Stimulated activated CD8-positive, alpha-beta memory T cell treated with anti-CD3 and anti-CD28 coated beads, Interleukin-7, amount 100 ng/mL, for 24 hours (primary cell): ENCODE results near the gene AHCYL2.
A peak's percentile ranks its signal among the peaks of the same experiment; 100 is the strongest.

Source experiments
- DNase-seq: peaks from one replicate; pipeline ENCODE4 v3.0.0-alpha.2; 2020; ENCODE audit warnings: low read depth

The AHCYL2 gene

GRCh38 chr7:129224251-129225205 is at the start of gene AHCYL2:
Gene AHCYL2 (plus strand): TSS chr7:129225030.
- peak; percentile 93 for DNase-seq

GRCh38 chr7:129176916-129177710 is 47.7 kb upstream of the AHCYL2 start:
- no peak for DNase-seq

GRCh38 chr7:129184981-129185670 is 39.7 kb upstream of the AHCYL2 start:
- no peak for DNase-seq

- no peak for DNase-seq
Measured at GRCh38 chr7:129186749-129187260, 38.0 kb upstream of the AHCYL2 start.

- no peak for DNase-seq
Measured at GRCh38 chr7:129187681-129188371, 37.0 kb upstream of the AHCYL2 start.

- DNase-seq: no peak
Measured at GRCh38 chr7:129188372-129188891, 36.4 kb upstream of the AHCYL2 start, which contains the start of gene SMO. Gene SMO (plus strand): TSS chr7:129188633. CDS start chr7:129189152, 519 bp downstream.

- no peak for DNase-seq
Measured at GRCh38 chr7:129188892-129189660, 35.8 kb upstream of the AHCYL2 start.

GRCh38 chr7:129189661-129190310 is 35.0 kb upstream of the AHCYL2 start:
- no peak for DNase-seq

- no peak for DNase-seq
Measured at GRCh38 chr7:129191272-129191671, 33.6 kb upstream of the AHCYL2 start.

GRCh38 chr7:129193892-129194291 is 30.9 kb upstream of the AHCYL2 start:
- no peak for DNase-seq

- DNase-seq: no peak
Measured at GRCh38 chr7:129197771-129198170, 27.1 kb upstream of the AHCYL2 start.

- no peak for DNase-seq
Measured at GRCh38 chr7:129199406-129199805, 25.4 kb upstream of the AHCYL2 start.

- DNase-seq: no peak
Measured at GRCh38 chr7:129202058-129202777, 22.6 kb upstream of the AHCYL2 start.

GRCh38 chr7:129203050-129203741 is 21.6 kb upstream of the AHCYL2 start:
- DNase-seq: no peak

- DNase-seq: no peak
Measured at GRCh38 chr7:129205126-129205818, 19.6 kb upstream of the AHCYL2 start.

GRCh38 chr7:129205987-129206785 is 18.6 kb upstream of the AHCYL2 start:
- no peak for DNase-seq

GRCh38 chr7:129208667-129209066 is 16.2 kb upstream of the AHCYL2 start:
- no peak for DNase-seq
